Thyroid gland (tissue), 4 donors: ENCODE measurements around the gene RPS6KB2. TPM values are rescaled to one million over a fixed set of nuclear protein-coding genes. Genes with fewer than 3 reads are reported as not detected.
A peak's percentile ranks its signal among the peaks of the same experiment; 100 is the strongest.

Source experiments
- DNase-seq, 2 donors: peaks; one replicate each; pipeline ENCODE4 v3.0.0-alpha.2; 2019
- H3K27ac ChIP-seq, 3 donors: fragments of 200-600 bp; sonication (generic); 1 replicate in 2 of 3; 2 replicates in 1 of 3; pipeline ENCODE4 v1.5.1; 2016 to 2019; ENCODE audit warnings: mild to moderate bottlenecking in 1 of 3, moderate library complexity in 1 of 3
- H3K27me3 ChIP-seq: fragments of 200-600 bp; sonication (generic); one replicate; pipeline ENCODE4 v1.5.1; 2019
- H3K36me3 ChIP-seq, 2 donors: fragments of 200-600 bp; sonication (generic); one replicate each; pipeline ENCODE4 v1.5.1; 2016 to 2019
- H3K4me1 ChIP-seq, 2 donors: fragments of 200-600 bp; sonication (generic); one replicate each; pipeline ENCODE4 v1.5.1; 2017 to 2019
- H3K4me3 ChIP-seq, 3 donors: fragments of 200-600 bp; sonication (generic); replicated peaks in 1 of 3; 1 replicate in 2 of 3; 2 replicates in 1 of 3; pipeline ENCODE4 v1.5.1; 2016; ENCODE audit warnings: mild to moderate bottlenecking in 1 of 3
- H3K9me3 ChIP-seq: fragments of 200-600 bp; sonication (generic); one replicate; pipeline ENCODE4 v1.5.1; 2017
- CTCF ChIP-seq, 6 experiments: fragments of 200-600 bp in 3 of 6; fragments of 450-650 bp in 3 of 6; sonication (generic) in 3 of 6; IDR thresholded peaks; one replicate each; pipeline ENCODE4 v1.5.1; 2016 to 2019; ENCODE audit warnings: antibody characterized with exemption in 6 of 6, mild to moderate bottlenecking in 2 of 6, inconsistent platforms in 1 of 6, moderate library complexity in 1 of 6
- POLR2A ChIP-seq, 2 donors: fragments of 450-650 bp; IDR thresholded peaks; one replicate each; pipeline ENCODE4 v1.6.1; 2017; ENCODE audit warnings: antibody characterized with exemption in 2 of 2, mild to moderate bottlenecking in 2 of 2, moderate library complexity in 1 of 2
- WGBS, 2 donors: methylation state at CpG; one replicate each; pipeline ENCODE4 v1.1.5; 2017; 5-methylcytosine and 5-hydroxymethylcytosine counted together
- intact Hi-C: fragments of 100-400 bp; cut with DNase I; formaldehyde crosslinking; loops from one replicate; pipeline ENCODE4 v1.15.1; 2023
- total RNA-seq, 4 donors: library from RNA; depleted of rRNA; stranded (reverse); fragments of >200 nt; gene quantifications; one replicate each; pipeline ENCODE4 v1.2.3, GENCODE V29; 2016

RPS6KB2 gene
- total RNA-seq, 4 donors from 2014 or later = 44.1 to 102 (median 62.2) TPM

- Histone ChIP-seq H3K27me3 (no peaks in the 10 kb centered on the region), H3K4me3 (no peak overlapping the region), H3K36me3 (peaks cover 24 to 25% of the 10 kb centered on the region in 2 donors), H3K27ac (no peak overlapping the region), H3K4me1 (peaks cover 21 to 27% of the 10 kb centered on the region in 2 donors), H3K9me3 (no peaks in the 10 kb centered on the region)
- intact Hi-C loops = loop anchor here (10.0 kb wide), 1 partner anchor 67 kb away; the partner anchor contains the start of gene TMEM134
- DNase-seq = no peak
- TF ChIP-seq CTCF (IDR thresholded peaks at IDR 0.05) (no peak), POLR2A (IDR thresholded peaks at IDR 0.05) (no peak)
- 92 to 94% methylated on average over 6 of the region's 6 CpGs for WGBS, 2 donors
These were observed 30.8 kb upstream of the RPS6KB2 start for GRCh38 chr11:67397536-67397935.

DNA sequence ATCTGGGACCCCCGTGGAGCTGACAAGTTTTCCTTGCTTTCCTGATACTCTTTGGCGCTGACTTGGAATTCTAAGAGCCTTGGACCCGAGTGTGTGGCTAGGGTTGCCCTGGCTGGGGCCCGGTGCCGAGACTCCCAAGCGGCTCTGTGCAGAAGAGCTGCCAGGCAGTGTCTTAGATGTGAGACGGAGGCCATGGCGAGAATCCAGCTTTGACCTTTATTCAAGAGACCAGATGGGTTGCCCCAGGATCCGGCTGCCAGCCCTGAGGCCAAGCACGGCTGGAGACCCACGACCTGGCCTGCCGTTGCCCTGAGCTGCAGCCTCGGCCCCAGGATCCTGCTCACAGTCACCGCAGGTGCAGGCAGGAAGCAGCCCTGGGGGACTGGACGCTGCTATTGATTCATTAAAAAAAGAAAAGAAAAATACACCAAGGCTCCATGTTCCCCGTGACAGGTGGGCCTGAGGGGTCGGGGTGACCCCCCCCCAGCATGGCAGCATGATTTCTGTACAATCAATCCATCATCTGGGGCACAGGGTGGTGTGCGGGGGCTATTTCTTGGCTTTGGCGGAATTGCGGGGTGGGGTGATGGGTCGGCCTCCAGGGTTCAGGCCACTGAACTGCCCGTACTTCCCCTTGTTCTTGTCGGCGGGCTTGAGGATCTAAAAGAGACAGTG is 30.2 kb upstream of the RPS6KB2 start:
- Histone ChIP-seq H3K4me3 (no peak overlapping the region), H3K36me3 (peaks cover 24 to 25% of the 10 kb centered on the region in 2 donors), H3K27ac (no peak overlapping the region), H3K4me1 (peaks cover 25 to 27% of the 10 kb centered on the region in 2 donors), H3K27me3 (no peaks in the 10 kb centered on the region), H3K9me3 (no peaks in the 10 kb centered on the region)
- no peak for DNase-seq
- TF ChIP-seq POLR2A (IDR thresholded peaks at IDR 0.05) (no peak), CTCF (IDR thresholded peaks at IDR 0.05) (no peak)
- intact Hi-C loops = loop anchor here (10.0 kb wide), 1 partner anchor 67 kb away; the partner anchor contains the start of gene TMEM134
- 89 to 90% methylated on average over 21 to 24 of the region's 24 CpGs for WGBS, 2 donors

- TF ChIP-seq CTCF (IDR thresholded peaks at IDR 0.05) (no peak), POLR2A (IDR thresholded peaks at IDR 0.05) (no peak)
- H3K27ac ChIP-seq = no peak overlapping the region
- 87 to 94% methylated on average over 24 to 25 of the region's 31 CpGs for WGBS, 2 donors
- H3K27me3 ChIP-seq = no peaks in the 10 kb centered on the region
- no peak for DNase-seq
- intact Hi-C loops = loop anchor here (10.0 kb wide), 1 partner anchor 66 kb away; the partner anchor contains the start of gene TMEM134
- peaks cover 24 to 25% of the 10 kb centered on the region in 2 donors for H3K36me3 ChIP-seq
- no peak overlapping the region for H3K4me3 ChIP-seq
- peaks cover 31 to 35% of the 10 kb centered on the region in 2 donors for H3K4me1 ChIP-seq
- H3K9me3 ChIP-seq = no peaks in the 10 kb centered on the region
These were observed 29.4 kb upstream of the RPS6KB2 start for GRCh38 chr11:67398661-67399563.

- 50 to 51% methylated on average over 3 to 23 of the region's 23 CpGs for WGBS, 2 donors
- H3K27ac ChIP-seq = peak overlapping the region in 2 of 3 donors; percentile 85 to 89
- peaks cover 24 to 25% of the 10 kb centered on the region in 2 donors for H3K36me3 ChIP-seq
- TF ChIP-seq POLR2A (IDR thresholded peaks at IDR 0.05) (no peak), CTCF (IDR thresholded peaks at IDR 0.05) (no peak)
- H3K4me3 ChIP-seq = peak overlapping the region; percentile 33 to 95 (median 63)
- H3K27me3 ChIP-seq = no peaks in the 10 kb centered on the region
- peaks cover 37 to 48% of the 10 kb centered on the region in 2 donors for H3K4me1 ChIP-seq
- DNase-seq = no peak
- intact Hi-C loops = no loop called here
- no peaks in the 10 kb centered on the region for H3K9me3 ChIP-seq
These were observed 27.9 kb upstream of the RPS6KB2 start for GRCh38 chr11:67400251-67400941.
